ENCODE data around the gene SDCBP2.
"Not testable (repeated sequence)": the region's sequence is repeated elsewhere in the genome, so short reads cannot be mapped to it uniquely, and the experiment has no call there.

SDCBP2 gene

DNA sequence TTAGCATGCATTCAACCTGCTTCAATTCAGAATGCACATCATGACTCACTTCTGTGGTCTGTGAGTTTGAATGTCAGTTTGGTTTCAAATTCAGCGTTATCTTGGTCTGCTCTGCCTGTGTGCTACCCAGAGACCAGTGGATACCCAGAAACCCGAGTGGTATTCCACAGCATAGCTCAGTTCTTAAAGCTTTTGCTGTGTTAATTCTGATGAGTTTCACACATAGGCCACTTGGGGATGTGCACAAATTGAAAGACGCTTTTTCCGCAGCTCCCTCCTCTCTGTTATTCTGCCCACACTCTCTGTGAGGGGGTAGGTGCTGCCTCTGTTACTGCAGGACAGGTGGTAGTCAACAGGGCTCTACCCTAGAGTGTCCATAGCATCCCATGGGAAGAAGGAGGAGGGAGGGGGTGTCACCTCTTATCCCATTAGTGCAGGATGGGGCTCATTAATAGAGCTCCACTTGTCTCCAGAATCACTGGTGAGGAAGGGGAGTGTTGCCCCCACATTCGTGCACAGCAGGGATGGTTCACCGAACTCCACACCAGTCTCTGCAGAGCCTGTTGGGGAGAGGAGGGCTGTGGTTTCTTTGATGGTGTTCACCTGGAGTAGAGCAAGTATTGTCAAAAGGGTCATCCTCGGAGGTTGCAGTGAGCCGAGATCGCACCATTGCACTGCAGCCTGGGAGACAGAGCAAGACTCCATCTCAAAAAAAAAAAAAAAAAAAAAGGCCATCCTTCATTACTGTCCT is 29.2 kb upstream of the SDCBP2 start:
- TF ChIP-seq, protein P1, sequence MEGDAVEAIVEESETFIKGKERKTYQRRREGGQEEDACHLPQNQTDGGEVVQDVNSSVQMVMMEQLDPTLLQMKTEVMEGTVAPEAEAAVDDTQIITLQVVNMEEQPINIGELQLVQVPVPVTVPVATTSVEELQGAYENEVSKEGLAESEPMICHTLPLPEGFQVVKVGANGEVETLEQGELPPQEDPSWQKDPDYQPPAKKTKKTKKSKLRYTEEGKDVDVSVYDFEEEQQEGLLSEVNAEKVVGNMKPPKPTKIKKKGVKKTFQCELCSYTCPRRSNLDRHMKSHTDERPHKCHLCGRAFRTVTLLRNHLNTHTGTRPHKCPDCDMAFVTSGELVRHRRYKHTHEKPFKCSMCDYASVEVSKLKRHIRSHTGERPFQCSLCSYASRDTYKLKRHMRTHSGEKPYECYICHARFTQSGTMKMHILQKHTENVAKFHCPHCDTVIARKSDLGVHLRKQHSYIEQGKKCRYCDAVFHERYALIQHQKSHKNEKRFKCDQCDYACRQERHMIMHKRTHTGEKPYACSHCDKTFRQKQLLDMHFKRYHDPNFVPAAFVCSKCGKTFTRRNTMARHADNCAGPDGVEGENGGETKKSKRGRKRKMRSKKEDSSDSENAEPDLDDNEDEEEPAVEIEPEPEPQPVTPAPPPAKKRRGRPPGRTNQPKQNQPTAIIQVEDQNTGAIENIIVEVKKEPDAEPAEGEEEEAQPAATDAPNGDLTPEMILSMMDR (conservative IDR thresholded peaks at IDR 0.05; ENCODE audit: low read depth, low read length), result no peak
- DNase-seq (ENCODE audit: low read depth), result no peak
- no peak overlapping the region for H3K4me3 ChIP-seq (ENCODE audit: low read length)

DNA sequence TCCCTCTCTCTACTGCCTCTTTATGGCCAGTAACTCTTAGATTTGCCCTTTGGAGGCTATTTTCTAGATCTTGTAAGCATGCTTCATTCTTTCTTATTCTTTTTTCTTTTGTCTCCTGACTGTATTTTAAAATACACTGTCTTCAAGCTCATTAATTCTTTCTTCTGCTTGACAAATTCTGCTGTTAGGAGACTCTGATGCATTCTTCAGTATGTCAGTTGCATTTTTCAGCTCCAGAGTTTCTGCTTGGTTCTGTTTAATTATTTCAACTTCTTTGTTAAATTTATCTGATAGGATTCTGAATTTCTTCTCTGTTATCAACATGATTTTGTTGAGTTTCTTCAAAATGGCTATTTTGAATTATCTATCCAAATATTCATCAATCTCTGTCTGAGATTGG is 25.0 kb upstream of the SDCBP2 start:
- TF ChIP-seq, protein P1 (conservative IDR thresholded peaks at IDR 0.05; ENCODE audit: low read depth, low read length), result no peak
- H3K4me3 ChIP-seq (ENCODE audit: low read length), result no peak overlapping the region
- DNase-seq (ENCODE audit: low read depth), result no peak

GRCh38 chr20:1346315-1346969 is 17.5 kb upstream of the SDCBP2 start:
- DNase-seq (ENCODE audit: low read depth), result no peak
- TF ChIP-seq, protein P1 (conservative IDR thresholded peaks at IDR 0.05; ENCODE audit: low read depth, low read length), result no peak
- H3K4me3 ChIP-seq (ENCODE audit: low read length), result no peak overlapping the region

DNA sequence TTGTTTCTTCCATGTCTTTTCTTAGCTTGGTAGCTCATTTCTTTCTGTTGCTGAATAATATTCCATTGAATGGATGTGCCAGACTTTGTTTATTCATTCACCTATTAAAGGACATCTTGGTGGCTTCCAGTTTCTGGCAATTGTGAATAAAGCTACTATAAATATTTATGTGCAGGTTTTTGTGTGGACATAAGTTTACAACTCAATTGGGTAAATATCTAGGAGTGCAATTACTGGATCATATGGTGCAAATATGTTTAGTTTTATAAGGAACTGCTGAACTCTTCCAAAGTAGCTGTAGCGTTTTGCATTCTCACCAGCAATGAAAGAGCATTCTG is 16.8 kb upstream of the SDCBP2 start:
- H3K4me3 ChIP-seq (ENCODE audit: low read length), result no peak overlapping the region
- TF ChIP-seq, protein P1 (conservative IDR thresholded peaks at IDR 0.05; ENCODE audit: low read depth, low read length), result no peak
- no peak for DNase-seq (ENCODE audit: low read depth)

DNA sequence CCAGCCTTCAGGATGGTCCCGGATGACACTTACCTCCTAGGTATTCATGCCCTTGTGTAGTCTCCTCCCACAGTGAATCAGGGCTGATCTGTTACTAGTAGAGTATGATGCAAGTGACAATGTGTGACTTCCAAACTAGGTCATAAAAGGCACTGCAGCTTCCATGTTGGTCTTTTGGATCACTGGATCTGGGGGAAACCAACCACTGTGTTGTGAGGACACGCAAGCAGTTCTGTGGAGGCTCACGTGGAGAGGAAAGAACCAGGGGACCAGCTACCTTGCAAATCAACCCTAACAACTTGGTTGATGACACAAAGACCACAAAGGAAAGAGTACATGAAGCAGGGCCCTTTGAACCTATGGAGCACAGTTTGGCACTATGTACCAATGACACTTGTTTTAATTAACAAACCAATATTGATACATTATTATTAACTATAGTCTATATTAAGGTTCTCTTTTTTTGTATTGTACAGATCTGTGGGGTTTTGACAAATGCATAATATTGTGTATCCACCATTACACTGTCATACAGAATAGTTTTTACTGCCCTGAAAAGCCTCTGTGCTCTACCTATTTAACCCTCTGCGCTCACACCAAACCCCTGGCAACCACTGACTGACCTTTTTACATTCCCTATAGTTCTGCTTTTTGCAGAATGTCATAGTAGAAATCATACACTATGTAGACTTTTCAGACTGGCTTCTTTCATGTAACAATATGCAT is 16.3 kb upstream of the SDCBP2 start:
- TF ChIP-seq, protein P1 (conservative IDR thresholded peaks at IDR 0.05; ENCODE audit: low read depth, low read length), result no peak
- H3K4me3 ChIP-seq (ENCODE audit: low read length), result no peak overlapping the region
- no peak for DNase-seq (ENCODE audit: low read depth)

DNA sequence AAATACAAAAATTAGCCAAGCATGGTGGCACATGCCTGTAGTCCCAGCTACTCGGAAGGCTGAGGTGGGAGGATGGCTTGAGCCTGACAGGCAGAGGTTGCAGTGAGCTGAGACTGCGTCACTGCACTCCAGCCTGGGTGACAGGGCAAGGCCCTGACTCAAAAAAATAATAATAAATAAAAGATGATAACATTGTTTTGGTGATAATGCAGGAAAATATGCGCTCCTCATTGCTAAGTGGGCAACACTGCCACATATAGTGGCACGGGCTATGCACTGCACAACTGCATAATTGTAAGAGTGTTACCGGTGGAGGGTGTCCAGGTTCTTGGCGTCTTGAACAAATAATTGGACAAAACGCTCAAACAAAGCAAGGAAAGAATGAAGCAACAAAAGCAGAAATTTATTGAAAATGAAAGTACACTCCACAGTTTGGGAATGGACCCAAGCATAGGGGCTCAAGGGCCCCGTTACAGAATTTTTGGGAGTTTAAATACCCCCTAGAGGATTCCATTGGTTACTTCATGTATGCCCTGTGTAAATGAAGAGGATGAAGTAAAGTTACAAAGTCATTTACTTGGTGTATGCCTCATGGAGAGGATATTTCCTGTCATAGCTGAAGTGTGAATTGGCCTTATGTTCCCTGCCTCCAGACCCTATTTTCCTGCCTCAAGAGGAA is 14.6 kb upstream of the SDCBP2 start:
- not testable (repeated sequence) for DNase-seq (ENCODE audit: low read depth); H3K4me3 ChIP-seq (ENCODE audit: low read length)

GRCh38 chr20:1341561-1342265 is 12.8 kb upstream of the SDCBP2 start:
- H3K4me3 ChIP-seq (ENCODE audit: low read length), result no peak overlapping the region
- no peak for DNase-seq (ENCODE audit: low read depth)
- TF ChIP-seq, protein P1 (conservative IDR thresholded peaks at IDR 0.05; ENCODE audit: low read depth, low read length), result no peak
